Testis (tissue), 3 donors: ENCODE data around the gene MYH10. TPM values are rescaled to one million over a fixed set of nuclear protein-coding genes. Genes with fewer than 3 reads are reported as not detected.

Experiments
- DNase-seq: peaks from one replicate; pipeline ENCODE4 v3.0.0-alpha.2; 2019
- H3K27ac ChIP-seq, 2 donors: fragments of 200-600 bp; sonication (generic); one replicate each; pipeline ENCODE4 v1.5.1; 2019
- H3K27me3 ChIP-seq: fragments of 200-600 bp; sonication (generic); one replicate; pipeline ENCODE4 v1.5.1; 2019
- H3K36me3 ChIP-seq: fragments of 200-600 bp; sonication (generic); one replicate; pipeline ENCODE4 v1.5.1; 2017; ENCODE audit warnings: low read depth; ENCODE audit errors: missing control alignments
- H3K4me1 ChIP-seq: fragments of 200-600 bp; sonication (generic); one replicate; pipeline ENCODE4 v1.5.1; 2019
- H3K4me3 ChIP-seq, 2 donors: fragments of 200-600 bp; sonication (generic); one replicate each; pipeline ENCODE4 v1.5.1; 2017 to 2019
- H3K9me3 ChIP-seq: fragments of 200-600 bp; sonication (generic); one replicate; pipeline ENCODE4 v1.5.1; 2017
- POLR2A ChIP-seq: fragments of 450-650 bp; IDR thresholded peaks from one replicate; pipeline ENCODE4 v1.6.1; 2017; ENCODE audit warnings: antibody characterized with exemption, mild to moderate bottlenecking, moderate library complexity
- WGBS, 2 donors: methylation state at CpG; one replicate each; pipeline ENCODE4 v1.1.5; 2018; 5-methylcytosine and 5-hydroxymethylcytosine counted together
- intact Hi-C: fragments of 100-400 bp; cut with DNase I; formaldehyde crosslinking; loops from one replicate; pipeline ENCODE4 v1.15.1; 2023; ENCODE audit warnings: low total_unique reads
- polyA plus RNA-seq: library from polyadenylated mRNA; stranded (reverse); fragments of 350-450 nt; fragmentation: Illumina TruSeq; extraction: RNeasy Lipid Tissue Mini Kit (QIAGEN cat#74804); gene quantifications from one replicate; pipeline ENCODE4 v1.2.3, GENCODE V29; 2014; ENCODE audit warnings: low read depth, low replicate concordance; ENCODE audit not compliant: insufficient read depth
- total RNA-seq, 2 donors: library from RNA; depleted of rRNA; stranded (reverse); fragments of >200 nt; gene quantifications; one replicate each; pipeline ENCODE4 v1.2.3, GENCODE V29; 2016
- TF ChIP-seq, protein P1 (sequence below), 3 experiments: fragments of 450-650 bp in 2 of 3; fragments of 200-600 bp in 1 of 3; sonication (generic) in 1 of 3; IDR thresholded peaks; one replicate each; pipeline ENCODE4 v1.5.1; 2016 to 2019; ENCODE audit warnings: antibody characterized with exemption in 3 of 3, mild to moderate bottlenecking in 2 of 3, moderate library complexity in 1 of 3

The MYH10 gene
- total and polyA plus RNA-seq, 3 donors from 2014 or later, result 25.5 to 34.1 (median 33.1) TPM

DNA sequence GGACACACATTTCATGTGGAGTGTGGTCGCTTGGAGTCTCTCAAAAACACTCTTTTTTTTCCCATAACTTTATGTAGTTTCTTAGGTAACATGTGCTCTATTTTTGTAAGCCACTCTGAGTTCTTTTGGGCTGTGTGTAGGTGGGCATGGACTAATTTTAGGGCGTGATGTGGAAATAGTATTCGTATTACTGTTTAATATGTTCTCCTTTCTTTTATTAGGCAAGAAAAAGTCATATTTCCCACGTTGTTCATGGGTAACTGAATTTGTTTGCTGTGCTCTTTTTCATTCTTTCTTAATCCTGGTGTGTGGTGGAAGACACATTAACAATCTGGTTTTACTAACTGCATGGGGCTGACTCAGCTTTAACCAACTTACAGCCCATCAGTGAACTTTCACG lies 167.4 kb downstream of the MYH10 start:
- 67 to 82% methylated on average over 5 of the region's 5 CpGs for whole genome bisulfite sequencing, 2 donors

DNA sequence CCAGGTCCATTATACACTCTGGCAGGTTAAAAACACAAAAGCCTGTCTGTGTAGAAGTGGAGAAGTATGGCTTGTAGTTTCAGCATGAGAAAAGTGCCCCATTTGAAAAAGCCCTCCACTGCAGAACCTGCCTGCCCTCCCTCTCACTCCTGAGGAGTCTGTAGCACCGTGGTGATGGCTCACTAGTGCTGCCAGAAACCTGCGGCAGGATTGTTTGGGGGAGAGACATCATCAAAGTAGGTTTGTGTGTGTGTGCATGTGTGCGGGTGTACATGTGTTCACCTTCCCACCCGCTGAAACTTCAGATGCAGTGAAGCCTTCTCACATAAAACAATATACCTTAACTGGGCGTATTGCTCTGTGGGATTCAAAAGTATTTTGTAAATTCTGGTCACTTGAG lies 168.0 kb downstream of the MYH10 start:
- no peak overlapping the region for H3K4me3 ChIP-seq
- no peaks in the 10 kb centered on the region for H3K36me3 ChIP-seq
- no peaks in the 10 kb centered on the region for H3K27me3 ChIP-seq
- no peak for DNase-seq
- H3K9me3 ChIP-seq, result no peaks in the 10 kb centered on the region
- WGBS, 2 donors, result 72 to 77% methylated on average over 5 of the region's 5 CpGs
- TF ChIP-seq POLR2A, result no peak
- TF ChIP-seq, protein P1, sequence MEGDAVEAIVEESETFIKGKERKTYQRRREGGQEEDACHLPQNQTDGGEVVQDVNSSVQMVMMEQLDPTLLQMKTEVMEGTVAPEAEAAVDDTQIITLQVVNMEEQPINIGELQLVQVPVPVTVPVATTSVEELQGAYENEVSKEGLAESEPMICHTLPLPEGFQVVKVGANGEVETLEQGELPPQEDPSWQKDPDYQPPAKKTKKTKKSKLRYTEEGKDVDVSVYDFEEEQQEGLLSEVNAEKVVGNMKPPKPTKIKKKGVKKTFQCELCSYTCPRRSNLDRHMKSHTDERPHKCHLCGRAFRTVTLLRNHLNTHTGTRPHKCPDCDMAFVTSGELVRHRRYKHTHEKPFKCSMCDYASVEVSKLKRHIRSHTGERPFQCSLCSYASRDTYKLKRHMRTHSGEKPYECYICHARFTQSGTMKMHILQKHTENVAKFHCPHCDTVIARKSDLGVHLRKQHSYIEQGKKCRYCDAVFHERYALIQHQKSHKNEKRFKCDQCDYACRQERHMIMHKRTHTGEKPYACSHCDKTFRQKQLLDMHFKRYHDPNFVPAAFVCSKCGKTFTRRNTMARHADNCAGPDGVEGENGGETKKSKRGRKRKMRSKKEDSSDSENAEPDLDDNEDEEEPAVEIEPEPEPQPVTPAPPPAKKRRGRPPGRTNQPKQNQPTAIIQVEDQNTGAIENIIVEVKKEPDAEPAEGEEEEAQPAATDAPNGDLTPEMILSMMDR (IDR thresholded peaks at IDR 0.05), result no peak
- no peak overlapping the region for H3K27ac ChIP-seq
- H3K4me1 ChIP-seq, result peaks cover 21% of the 10 kb centered on the region
- intact Hi-C loops, result no loop called here

More for the DNA sequence above, 167.4 kb downstream of the MYH10 start:
- no peaks in the 10 kb centered on the region for H3K36me3 ChIP-seq
- peaks cover 21% of the 10 kb centered on the region for H3K4me1 ChIP-seq
- no peak for DNase-seq
- TF ChIP-seq POLR2A, result no peak
- TF ChIP-seq, protein P1 (IDR thresholded peaks at IDR 0.05), result no peak
- H3K27ac ChIP-seq, result no peak overlapping the region
- no peaks in the 10 kb centered on the region for H3K9me3 ChIP-seq
- H3K4me3 ChIP-seq, result no peak overlapping the region
- intact Hi-C loops, result no loop called here
- H3K27me3 ChIP-seq, result no peaks in the 10 kb centered on the region

DNA sequence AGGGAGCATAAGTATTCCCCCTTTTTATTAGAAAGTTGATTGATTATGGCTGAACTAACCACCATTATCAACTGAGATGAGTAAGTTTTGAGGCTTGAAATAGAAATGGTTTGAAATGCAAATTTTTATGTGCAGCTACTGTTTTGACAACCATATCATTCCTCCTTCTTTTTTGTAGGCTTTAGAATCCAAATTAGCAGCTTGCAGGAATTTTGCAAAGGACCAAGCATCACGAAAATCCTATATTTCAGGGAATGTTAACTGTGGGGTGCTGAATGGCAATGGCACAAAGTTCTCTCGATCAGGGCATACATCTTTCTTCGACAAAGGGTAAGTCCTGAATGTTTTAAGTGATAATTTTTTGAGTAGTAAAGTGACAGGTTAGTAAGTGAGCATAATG lies 170.7 kb downstream of the MYH10 start:
- 95 to 98% methylated on average over 3 of the region's 3 CpGs for WGBS, 2 donors

DNA sequence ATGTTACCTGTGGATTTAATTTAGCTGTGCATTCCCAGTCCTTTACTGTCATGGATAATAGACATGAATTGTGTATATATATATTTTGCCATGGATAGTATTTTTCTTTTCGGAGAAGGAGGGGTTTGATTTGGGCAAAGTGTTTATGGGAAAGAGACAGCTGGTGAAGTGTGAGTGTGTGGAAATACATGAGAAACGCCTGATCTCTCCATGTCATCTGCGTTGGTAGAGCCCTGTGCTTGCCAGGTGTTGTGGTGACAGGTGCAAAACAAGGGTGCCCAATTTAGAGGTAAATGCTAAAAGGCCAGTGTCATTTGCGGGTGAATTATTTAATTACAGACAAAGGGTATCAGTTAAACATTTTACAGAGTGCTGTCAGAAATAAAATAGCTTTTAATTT lies 171.4 kb downstream of the MYH10 start:
- Histone ChIP-seq H3K36me3 (no peaks in the 10 kb centered on the region), H3K27me3 (no peaks in the 10 kb centered on the region), H3K27ac (no peak overlapping the region), H3K4me1 (no peaks in the 10 kb centered on the region), H3K9me3 (no peaks in the 10 kb centered on the region), H3K4me3 (no peak overlapping the region)
- 86 to 92% methylated on average over 4 of the region's 4 CpGs for WGBS, 2 donors
- intact Hi-C loops, result no loop called here
- DNase-seq, result no peak
- TF ChIP-seq POLR2A, result no peak
- TF ChIP-seq, protein P1 (IDR thresholded peaks at IDR 0.05), result no peak

More for the DNA sequence above, 170.7 kb downstream of the MYH10 start:
- no peak overlapping the region for H3K4me3 ChIP-seq
- H3K36me3 ChIP-seq, result no peaks in the 10 kb centered on the region
- TF ChIP-seq, protein P1 (IDR thresholded peaks at IDR 0.05), result no peak
- no peak for TF ChIP-seq POLR2A
- no peaks in the 10 kb centered on the region for H3K27me3 ChIP-seq
- H3K4me1 ChIP-seq, result peaks cover under 1% of the 10 kb centered on the region
- no peak overlapping the region for H3K27ac ChIP-seq
- no peak for DNase-seq
- intact Hi-C loops, result no loop called here
- H3K9me3 ChIP-seq, result no peaks in the 10 kb centered on the region

DNA sequence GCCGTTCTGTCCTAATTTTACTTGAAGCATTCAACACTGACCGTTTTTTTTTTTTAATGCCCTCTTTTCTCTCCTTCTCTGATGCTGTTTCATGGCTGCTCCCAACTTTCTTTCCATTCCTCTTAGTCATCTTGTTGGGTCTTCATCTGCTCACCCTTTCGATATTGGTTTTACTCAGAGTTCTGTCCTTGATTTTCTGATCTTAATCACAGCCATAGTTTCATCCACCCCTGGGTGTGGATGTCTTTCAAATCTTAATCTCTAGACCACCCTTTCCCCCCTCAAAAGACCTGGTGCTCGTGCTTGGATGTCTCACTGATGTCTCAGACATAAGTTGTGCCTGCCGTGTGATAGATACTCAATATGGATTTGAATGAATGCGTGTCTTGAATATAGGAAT lies 172.4 kb downstream of the MYH10 start:
- Histone ChIP-seq H3K9me3 (no peaks in the 10 kb centered on the region), H3K27me3 (no peaks in the 10 kb centered on the region), H3K36me3 (no peaks in the 10 kb centered on the region), H3K27ac (no peak overlapping the region), H3K4me1 (no peaks in the 10 kb centered on the region), H3K4me3 (no peak overlapping the region)
- intact Hi-C loops, result no loop called here
- no peak for TF ChIP-seq POLR2A
- TF ChIP-seq, protein P1 (IDR thresholded peaks at IDR 0.05), result no peak
- 89 to 94% methylated on average over 6 of the region's 6 CpGs for WGBS, 2 donors
- no peak for DNase-seq
